GM19193 (cell line): Measurements from ENCODE around the gene MGST3.

Source experiments
- POLR2A ChIP-seq: IDR thresholded peaks from 4 replicates; pipeline ENCODE4 v1.6.1; 2011; ENCODE audit not compliant: insufficient read depth, insufficient read length; ENCODE audit errors: extremely low read depth

The MGST3 gene

GRCh38 chr1:165630629-165631341, at the start of gene MGST3:
TSS of gene MGST3 (plus strand) at chr1:165631234. CDS start at chr1:165649848, 18,614 bp downstream.
- TF ChIP-seq POLR2A, result peak; percentile 54

- no peak for TF ChIP-seq POLR2A
Observed at GRCh38 chr1:165581926-165582325, 49.1 kb upstream of the MGST3 start.

- TF ChIP-seq POLR2A, result no peak
Observed at GRCh38 chr1:165586398-165586797, 44.6 kb upstream of the MGST3 start.

GRCh38 chr1:165592945-165593823, 37.9 kb upstream of the MGST3 start:
- no peak for TF ChIP-seq POLR2A

- TF ChIP-seq POLR2A, result no peak
Observed at GRCh38 chr1:165595246-165595938, 35.6 kb upstream of the MGST3 start.

GRCh38 chr1:165597883-165598675, 33.0 kb upstream of the MGST3 start:
- peak; percentile 49 for TF ChIP-seq POLR2A

GRCh38 chr1:165598676-165599059, 32.4 kb upstream of the MGST3 start:
- no peak for TF ChIP-seq POLR2A

- no peak for TF ChIP-seq POLR2A
Observed at GRCh38 chr1:165600793-165601192, 30.2 kb upstream of the MGST3 start.

- TF ChIP-seq POLR2A, result no peak
Observed at GRCh38 chr1:165603810-165604209, 27.2 kb upstream of the MGST3 start.

- TF ChIP-seq POLR2A, result no peak
Observed at GRCh38 chr1:165605246-165605645, 25.8 kb upstream of the MGST3 start.

GRCh38 chr1:165610866-165611265, 20.2 kb upstream of the MGST3 start:
- no peak for TF ChIP-seq POLR2A

- no peak for TF ChIP-seq POLR2A
Observed at GRCh38 chr1:165612062-165612461, 19.0 kb upstream of the MGST3 start.

GRCh38 chr1:165616054-165616612, 14.9 kb upstream of the MGST3 start:
- no peak for TF ChIP-seq POLR2A

- TF ChIP-seq POLR2A, result no peak
Observed at GRCh38 chr1:165616987-165617546, 14.0 kb upstream of the MGST3 start.

- TF ChIP-seq POLR2A, result no peak
Observed at GRCh38 chr1:165619647-165620151, 11.3 kb upstream of the MGST3 start.

- no peak for TF ChIP-seq POLR2A
Observed at GRCh38 chr1:165623624-165624023, 7.4 kb upstream of the MGST3 start.
